ENCODE results near the gene LAMP5. TPM values are rescaled to one million over a fixed set of nuclear protein-coding genes. Genes with fewer than 3 reads are reported as not detected.

LAMP5 gene
- total and polyA plus RNA-seq, 4 donors = 0.16 to 0.75 (median 0.22) TPM

- no peak for ATAC-seq (ENCODE audit: low FRiP score)
- no peaks in the 10 kb centered on the region for H3K36me3 ChIP-seq (ENCODE audit: control insufficient read depth in 1 of 2, insufficient read depth in 2 of 2, low read length in 1 of 2)
- H3K27me3 ChIP-seq (ENCODE audit: control insufficient read depth in 1 of 2, insufficient read depth in 2 of 2, low read length in 1 of 2) = no peaks in the 10 kb centered on the region
- WGBS, 2 donors = 85 to 90% methylated on average over 2 of the region's 2 CpGs
- H3K4me3 ChIP-seq (ENCODE audit: low read length in 2 of 2) = no peak overlapping the region
- H3K9me3 ChIP-seq (ENCODE audit: control insufficient read depth, low read length) = no peaks in the 10 kb centered on the region
- intact Hi-C loops (cut with DNase I) = no loop called here
- no peak for DNase-seq
- no peak overlapping the region for H3K27ac ChIP-seq (ENCODE audit: low read depth in 1 of 2, low read length in 2 of 2)
- no peaks in the 10 kb centered on the region for H3K4me1 ChIP-seq (ENCODE audit: control insufficient read depth in 1 of 2, insufficient read depth in 2 of 2, low read length in 2 of 2)
Measured at GRCh38 chr20:9535449-9535848, 21.1 kb downstream of the LAMP5 start.

GRCh38 chr20:9543214-9543613, 28.8 kb downstream of the LAMP5 start:
- Histone ChIP-seq H3K4me3 (ENCODE audit: low read length in 2 of 2) (no peak overlapping the region), H3K9me3 (ENCODE audit: control insufficient read depth, low read length) (no peaks in the 10 kb centered on the region), H3K27me3 (ENCODE audit: control insufficient read depth in 1 of 2, insufficient read depth in 2 of 2, low read length in 1 of 2) (no peaks in the 10 kb centered on the region), H3K27ac (ENCODE audit: low read depth in 1 of 2, low read length in 2 of 2) (no peak overlapping the region), H3K36me3 (ENCODE audit: control insufficient read depth in 1 of 2, insufficient read depth in 2 of 2, low read length in 1 of 2) (no peaks in the 10 kb centered on the region), H3K4me1 (ENCODE audit: control insufficient read depth in 1 of 2, insufficient read depth in 2 of 2, low read length in 2 of 2) (no peaks in the 10 kb centered on the region)
- intact Hi-C loops (cut with DNase I) = no loop called here
- ATAC-seq (ENCODE audit: low FRiP score) = no peak
- WGBS, 2 donors = 82 to 86% methylated on average over 4 of the region's 4 CpGs
- no peak for DNase-seq

GRCh38 chr20:9550283-9550682, 35.9 kb downstream of the LAMP5 start:
- 91 to 94% methylated on average over 1 of the region's 1 CpG for WGBS, 2 donors
- no peak for DNase-seq
- Histone ChIP-seq H3K4me1 (ENCODE audit: control insufficient read depth in 1 of 2, insufficient read depth in 2 of 2, low read length in 2 of 2) (no peaks in the 10 kb centered on the region), H3K9me3 (ENCODE audit: control insufficient read depth, low read length) (peaks cover 4% of the 10 kb centered on the region), H3K27me3 (ENCODE audit: control insufficient read depth in 1 of 2, insufficient read depth in 2 of 2, low read length in 1 of 2) (peaks cover 0 to 3% of the 10 kb centered on the region in 2 donors), H3K4me3 (ENCODE audit: low read length in 2 of 2) (no peak overlapping the region), H3K27ac (ENCODE audit: low read depth in 1 of 2, low read length in 2 of 2) (no peak overlapping the region), H3K36me3 (ENCODE audit: control insufficient read depth in 1 of 2, insufficient read depth in 2 of 2, low read length in 1 of 2) (no peaks in the 10 kb centered on the region)
- intact Hi-C loops (cut with DNase I) = no loop called here
- no peak for ATAC-seq (ENCODE audit: low FRiP score)

GRCh38 chr20:9550871-9551270, 36.5 kb downstream of the LAMP5 start:
- 86 to 93% methylated on average over 2 of the region's 2 CpGs for WGBS, 2 donors
- no peak overlapping the region for H3K4me3 ChIP-seq (ENCODE audit: low read length in 2 of 2)
- H3K27ac ChIP-seq (ENCODE audit: low read depth in 1 of 2, low read length in 2 of 2) = no peak overlapping the region
- DNase-seq = no peak
- peaks cover 0 to 3% of the 10 kb centered on the region in 2 donors for H3K27me3 ChIP-seq (ENCODE audit: control insufficient read depth in 1 of 2, insufficient read depth in 2 of 2, low read length in 1 of 2)
- ATAC-seq (ENCODE audit: low FRiP score) = no peak
- no peaks in the 10 kb centered on the region for H3K4me1 ChIP-seq (ENCODE audit: control insufficient read depth in 1 of 2, insufficient read depth in 2 of 2, low read length in 2 of 2)
- H3K9me3 ChIP-seq (ENCODE audit: control insufficient read depth, low read length) = peaks cover 6% of the 10 kb centered on the region
- no peaks in the 10 kb centered on the region for H3K36me3 ChIP-seq (ENCODE audit: control insufficient read depth in 1 of 2, insufficient read depth in 2 of 2, low read length in 1 of 2)
- intact Hi-C loops (cut with DNase I) = no loop called here

- DNase-seq (no peak), ATAC-seq (ENCODE audit: low FRiP score) (no peak)
- Histone ChIP-seq H3K4me3 (ENCODE audit: low read length in 2 of 2) (no peak overlapping the region), H3K27ac (ENCODE audit: low read depth in 1 of 2, low read length in 2 of 2) (no peak overlapping the region), H3K27me3 (ENCODE audit: control insufficient read depth in 1 of 2, insufficient read depth in 2 of 2, low read length in 1 of 2) (peaks cover 0 to 3% of the 10 kb centered on the region in 2 donors), H3K4me1 (ENCODE audit: control insufficient read depth in 1 of 2, insufficient read depth in 2 of 2, low read length in 2 of 2) (no peaks in the 10 kb centered on the region), H3K36me3 (ENCODE audit: control insufficient read depth in 1 of 2, insufficient read depth in 2 of 2, low read length in 1 of 2) (no peaks in the 10 kb centered on the region), H3K9me3 (ENCODE audit: control insufficient read depth, low read length) (peaks cover 6% of the 10 kb centered on the region)
- WGBS, 2 donors = 60 to 64% methylated on average over 4 of the region's 4 CpGs
- intact Hi-C loops (cut with DNase I) = no loop called here
Measured at GRCh38 chr20:9551808-9552550, 37.6 kb downstream of the LAMP5 start.

- DNase-seq (no peak), ATAC-seq (ENCODE audit: low FRiP score) (no peak)
- no peaks in the 10 kb centered on the region for H3K4me1 ChIP-seq (ENCODE audit: control insufficient read depth in 1 of 2, insufficient read depth in 2 of 2, low read length in 2 of 2)
- no peak overlapping the region for H3K27ac ChIP-seq (ENCODE audit: low read depth in 1 of 2, low read length in 2 of 2)
- peaks cover 0 to 2% of the 10 kb centered on the region in 2 donors for H3K27me3 ChIP-seq (ENCODE audit: control insufficient read depth in 1 of 2, insufficient read depth in 2 of 2, low read length in 1 of 2)
- intact Hi-C loops (cut with DNase I) = no loop called here
- H3K36me3 ChIP-seq (ENCODE audit: control insufficient read depth in 1 of 2, insufficient read depth in 2 of 2, low read length in 1 of 2) = no peaks in the 10 kb centered on the region
- 89 to 91% methylated on average over 2 of the region's 2 CpGs for WGBS, 2 donors
- no peak overlapping the region for H3K4me3 ChIP-seq (ENCODE audit: low read length in 2 of 2)
- H3K9me3 ChIP-seq (ENCODE audit: control insufficient read depth, low read length) = peaks cover 6% of the 10 kb centered on the region
Measured at GRCh38 chr20:9555781-9556180, 41.4 kb downstream of the LAMP5 start.

GRCh38 chr20:9557411-9557810, 43.0 kb downstream of the LAMP5 start:
- Histone ChIP-seq H3K4me3 (ENCODE audit: low read length in 2 of 2) (no peak overlapping the region), H3K9me3 (ENCODE audit: control insufficient read depth, low read length) (peaks cover 6% of the 10 kb centered on the region), H3K36me3 (ENCODE audit: control insufficient read depth in 1 of 2, insufficient read depth in 2 of 2, low read length in 1 of 2) (no peaks in the 10 kb centered on the region), H3K4me1 (ENCODE audit: control insufficient read depth in 1 of 2, insufficient read depth in 2 of 2, low read length in 2 of 2) (no peaks in the 10 kb centered on the region), H3K27ac (ENCODE audit: low read depth in 1 of 2, low read length in 2 of 2) (no peak overlapping the region), H3K27me3 (ENCODE audit: control insufficient read depth in 1 of 2, insufficient read depth in 2 of 2, low read length in 1 of 2) (peaks cover 0 to 2% of the 10 kb centered on the region in 2 donors)
- intact Hi-C loops (cut with DNase I) = no loop called here
- DNase-seq (no peak), ATAC-seq (ENCODE audit: low FRiP score) (no peak)
- WGBS, 2 donors = 80 to 87% methylated on average over 4 of the region's 4 CpGs

- no peaks in the 10 kb centered on the region for H3K36me3 ChIP-seq (ENCODE audit: control insufficient read depth in 1 of 2, insufficient read depth in 2 of 2, low read length in 1 of 2)
- WGBS, 2 donors = 90 to 92% methylated on average over 20 of the region's 20 CpGs
- H3K27ac ChIP-seq (ENCODE audit: low read depth in 1 of 2, low read length in 2 of 2) = no peak overlapping the region
- DNase-seq (no peak), ATAC-seq (ENCODE audit: low FRiP score) (no peak)
- H3K4me3 ChIP-seq (ENCODE audit: low read length in 2 of 2) = no peak overlapping the region
- peaks cover 0 to 2% of the 10 kb centered on the region in 2 donors for H3K27me3 ChIP-seq (ENCODE audit: control insufficient read depth in 1 of 2, insufficient read depth in 2 of 2, low read length in 1 of 2)
- no peaks in the 10 kb centered on the region for H3K4me1 ChIP-seq (ENCODE audit: control insufficient read depth in 1 of 2, insufficient read depth in 2 of 2, low read length in 2 of 2)
- peaks cover 5% of the 10 kb centered on the region for H3K9me3 ChIP-seq (ENCODE audit: control insufficient read depth, low read length)
- intact Hi-C loops (cut with DNase I) = no loop called here
Measured at GRCh38 chr20:9565910-9566550, 51.6 kb downstream of the LAMP5 start.

GRCh38 chr20:9566977-9567376, 52.6 kb downstream of the LAMP5 start:
- H3K27me3 ChIP-seq (ENCODE audit: control insufficient read depth in 1 of 2, insufficient read depth in 2 of 2, low read length in 1 of 2) = peaks cover 0 to 2% of the 10 kb centered on the region in 2 donors
- no peaks in the 10 kb centered on the region for H3K4me1 ChIP-seq (ENCODE audit: control insufficient read depth in 1 of 2, insufficient read depth in 2 of 2, low read length in 2 of 2)
- peaks cover 5% of the 10 kb centered on the region for H3K9me3 ChIP-seq (ENCODE audit: control insufficient read depth, low read length)
- H3K27ac ChIP-seq (ENCODE audit: low read depth in 1 of 2, low read length in 2 of 2) = no peak overlapping the region
- 84 to 85% methylated on average over 1 of the region's 1 CpG for WGBS, 2 donors
- no peaks in the 10 kb centered on the region for H3K36me3 ChIP-seq (ENCODE audit: control insufficient read depth in 1 of 2, insufficient read depth in 2 of 2, low read length in 1 of 2)
- DNase-seq = no peak
- H3K4me3 ChIP-seq (ENCODE audit: low read length in 2 of 2) = no peak overlapping the region
- ATAC-seq (ENCODE audit: low FRiP score) = no peak
- intact Hi-C loops (cut with DNase I) = no loop called here
